Globus pallidus (tissue), 1 donor: Measurements from ENCODE around the gene ZNF215.
"Not testable (repeated sequence)": the region's sequence is repeated elsewhere in the genome, so short reads cannot be mapped to it uniquely, and the experiment has no call there.

ENCODE experiments used
- DNase-seq: peaks from one replicate; pipeline ENCODE4 v3.0.0-alpha.2; 2015; ENCODE audit warnings: low spot score

Gene ZNF215

GRCh38 chr11:6941970-6942369 lies 15.7 kb downstream of the ZNF215 start:
- no peak for DNase-seq

- DNase-seq, result no peak
These were observed 16.9 kb downstream of the ZNF215 start for GRCh38 chr11:6943131-6943530.

GRCh38 chr11:6954248-6954647 lies 28.0 kb downstream of the ZNF215 start:
- not testable (repeated sequence) for DNase-seq

- DNase-seq, result no peak
These were observed 35.9 kb downstream of the ZNF215 start for GRCh38 chr11:6962141-6962540.

- no peak for DNase-seq
These were observed 36.4 kb downstream of the ZNF215 start for GRCh38 chr11:6962673-6963072.

- no peak for DNase-seq
These were observed 42.6 kb downstream of the ZNF215 start for GRCh38 chr11:6968816-6969215.

- DNase-seq, result not testable (repeated sequence)
These were observed 43.6 kb downstream of the ZNF215 start for GRCh38 chr11:6969854-6970253.

- DNase-seq, result no peak
These were observed 53.1 kb downstream of the ZNF215 start for GRCh38 chr11:6979365-6979764.

GRCh38 chr11:6986487-6986886 lies 60.3 kb downstream of the ZNF215 start:
- no peak for DNase-seq

GRCh38 chr11:6988506-6988905 lies 62.3 kb downstream of the ZNF215 start:
- no peak for DNase-seq

GRCh38 chr11:6991227-6991626 lies 65.0 kb downstream of the ZNF215 start:
- DNase-seq, result no peak

- DNase-seq, result no peak
These were observed 65.8 kb downstream of the ZNF215 start for GRCh38 chr11:6992026-6992425.

- DNase-seq, result no peak
These were observed 66.5 kb downstream of the ZNF215 start for GRCh38 chr11:6992457-6993417.

- DNase-seq, result no peak
These were observed 69.5 kb downstream of the ZNF215 start for GRCh38 chr11:6995703-6996102.

- DNase-seq, result peak; percentile 5
These were observed 78.3 kb downstream of the ZNF215 start for GRCh38 chr11:7004482-7004881.
